Right atrium auricular region (tissue), 2 donors: ENCODE measurements around the gene CLN3. TPM values are rescaled to one million over a fixed set of nuclear protein-coding genes. Genes with fewer than 3 reads are reported as not detected.
"Not testable (repeated sequence)": the region's sequence is repeated elsewhere in the genome, so short reads cannot be mapped to it uniquely, and the experiment has no call there.

Source experiments
- DNase-seq: peaks from one replicate; pipeline ENCODE4 v3.0.0-alpha.2; 2019; ENCODE audit warnings: low spot score
- H3K27ac ChIP-seq, 2 donors: fragments of 200-600 bp; sonication (generic); 1 replicate in 1 of 2; 2 replicates in 1 of 2; pipeline ENCODE4 v1.5.1; 2016 to 2019
- H3K27me3 ChIP-seq, 2 donors: fragments of 200-600 bp; sonication (generic); one replicate each; pipeline versions ENCODE4 v1.5.1 to v1.6.0; 2017 to 2019
- H3K36me3 ChIP-seq: fragments of 200-600 bp; sonication (generic); one replicate; pipeline ENCODE4 v1.5.1; 2016
- H3K4me1 ChIP-seq, 2 donors: fragments of 200-600 bp; sonication (generic); one replicate each; pipeline versions ENCODE4 v1.5.1 to v1.6.0; 2017 to 2019
- H3K4me3 ChIP-seq, 2 donors: fragments of 200-600 bp; sonication (generic); 1 replicate in 1 of 2; 2 replicates in 1 of 2; pipeline ENCODE4 v1.5.1; 2017 to 2019; ENCODE audit warnings: mild to moderate bottlenecking in 1 of 2, moderate library complexity in 1 of 2
- H3K9me3 ChIP-seq, 2 donors: fragments of 200-600 bp; sonication (generic); one replicate each; pipeline ENCODE4 v1.5.1; 2019
- CTCF ChIP-seq, 2 donors: fragments of 200-600 bp; sonication (generic); IDR thresholded peaks; one replicate each; pipeline ENCODE4 v1.5.1; 2019; ENCODE audit warnings: antibody characterized with exemption in 2 of 2
- total RNA-seq, 2 donors: library from RNA; depleted of rRNA; stranded (reverse); fragments of >200 nt; gene quantifications; one replicate each; pipeline ENCODE4 v1.1.0, GENCODE V29; 2016

Gene CLN3
- total RNA-seq, 2 donors from 2014 or later, result 16.5 to 16.9 TPM

DNA sequence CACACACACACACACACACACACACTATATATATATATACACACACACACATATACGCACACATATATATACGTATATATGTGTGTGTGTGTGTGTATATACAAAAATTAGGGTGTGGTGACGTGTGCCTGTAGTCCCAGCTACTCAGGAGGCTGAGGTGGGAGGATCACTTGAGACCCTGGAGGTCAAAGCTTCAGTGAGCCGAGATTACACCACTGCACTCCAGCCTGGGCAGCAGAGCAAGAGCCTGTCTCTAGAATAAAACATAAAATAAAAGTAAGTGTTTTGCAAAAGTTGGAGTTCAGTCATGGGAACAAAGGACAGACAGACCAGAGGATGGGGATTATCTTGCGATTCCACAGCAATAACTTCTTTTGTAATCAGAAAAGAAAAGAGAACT, 36.1 kb upstream of the CLN3 start:
- no peak overlapping the region for H3K27ac ChIP-seq
- H3K9me3 ChIP-seq, result no peaks in the 10 kb centered on the region
- H3K4me1 ChIP-seq, result peaks cover 0 to 12% of the 10 kb centered on the region in 2 donors
- H3K4me3 ChIP-seq, result no peak overlapping the region
- H3K36me3 ChIP-seq, result no peaks in the 10 kb centered on the region
- no peak for DNase-seq
- no peak for TF ChIP-seq CTCF (IDR thresholded peaks at IDR 0.05)
- no peaks in the 10 kb centered on the region for H3K27me3 ChIP-seq

- not testable (repeated sequence) for H3K9me3 ChIP-seq, DNase-seq, H3K4me3 ChIP-seq, H3K36me3 ChIP-seq, H3K27me3 ChIP-seq, H3K4me1 ChIP-seq, H3K27ac ChIP-seq
These were observed 35.4 kb upstream of the CLN3 start for GRCh38 chr16:28527100-28527785.

GRCh38 chr16:28526201-28527099, 34.6 kb upstream of the CLN3 start:
- Histone ChIP-seq H3K27me3 (no peaks in the 10 kb centered on the region), H3K27ac (no peak overlapping the region), H3K9me3 (no peaks in the 10 kb centered on the region), H3K4me1 (no peaks in the 10 kb centered on the region), H3K4me3 (no peak overlapping the region), H3K36me3 (no peaks in the 10 kb centered on the region)
- TF ChIP-seq CTCF (IDR thresholded peaks at IDR 0.05), result no peak
- no peak for DNase-seq

GRCh38 chr16:28524681-28525171, 32.9 kb upstream of the CLN3 start:
- Histone ChIP-seq H3K36me3 (no peaks in the 10 kb centered on the region), H3K27me3 (no peaks in the 10 kb centered on the region), H3K9me3 (no peaks in the 10 kb centered on the region), H3K27ac (no peak overlapping the region), H3K4me1 (no peaks in the 10 kb centered on the region), H3K4me3 (no peak overlapping the region)
- no peak for TF ChIP-seq CTCF (IDR thresholded peaks at IDR 0.05)
- DNase-seq, result no peak

GRCh38 chr16:28522792-28523191, 30.9 kb upstream of the CLN3 start:
- Histone ChIP-seq H3K4me1 (no peaks in the 10 kb centered on the region), H3K4me3 (no peak overlapping the region), H3K27me3 (no peaks in the 10 kb centered on the region), H3K36me3 (no peaks in the 10 kb centered on the region), H3K27ac (no peak overlapping the region), H3K9me3 (no peaks in the 10 kb centered on the region)
- TF ChIP-seq CTCF (IDR thresholded peaks at IDR 0.05), result no peak
- no peak for DNase-seq

- Histone ChIP-seq H3K36me3 (no peaks in the 10 kb centered on the region), H3K27me3 (no peaks in the 10 kb centered on the region), H3K4me3 (no peak overlapping the region), H3K27ac (no peak overlapping the region), H3K9me3 (no peaks in the 10 kb centered on the region), H3K4me1 (no peaks in the 10 kb centered on the region)
- TF ChIP-seq CTCF (IDR thresholded peaks at IDR 0.05), result no peak
- no peak for DNase-seq
These were observed 29.6 kb upstream of the CLN3 start for GRCh38 chr16:28521436-28521835.
